Sigmoid colon (tissue), 7 donors: Measurements from ENCODE around the gene MEIOB. TPM values are rescaled to one million over a fixed set of nuclear protein-coding genes. Genes with fewer than 3 reads are reported as not detected.
"Not testable (repeated sequence)": the region's sequence is repeated elsewhere in the genome, so short reads cannot be mapped to it uniquely, and the experiment has no call there.

ENCODE experiments used
- DNase-seq: peaks from one replicate; pipeline ENCODE4 v3.0.0-alpha.2; 2019
- H3K27ac ChIP-seq, 4 donors: fragments of 200-600 bp; sonication (generic); one replicate each; pipeline ENCODE4 v1.5.1; 2016 to 2019; ENCODE audit warnings: mild to moderate bottlenecking in 1 of 4
- H3K27me3 ChIP-seq, 3 donors: fragments of 200-600 bp; sonication (generic); one replicate each; pipeline ENCODE4 v1.5.1; 2019; ENCODE audit warnings: mild to moderate bottlenecking in 1 of 3
- H3K36me3 ChIP-seq, 4 donors: fragments of 200-600 bp; sonication (generic); one replicate each; pipeline ENCODE4 v1.5.1; 2016 to 2019
- H3K4me1 ChIP-seq, 4 donors: fragments of 200-600 bp; sonication (generic); one replicate each; pipeline ENCODE4 v1.5.1; 2017 to 2019
- H3K4me3 ChIP-seq, 4 donors: fragments of 200-600 bp; sonication (generic); one replicate each; pipeline ENCODE4 v1.5.1; 2017 to 2019; ENCODE audit warnings: mild to moderate bottlenecking in 2 of 4, moderate library complexity in 1 of 4
- H3K9me3 ChIP-seq, 4 donors: fragments of 200-600 bp in 3 of 4; sonication (generic) in 3 of 4; one replicate each; pipeline versions ENCODE4 v1.5.1 to v1.6.1; 2013 to 2019
- EP300 ChIP-seq, 4 donors: sonication (generic); formaldehyde crosslinking; IDR thresholded peaks; one replicate each; pipeline ENCODE4 v1.6.1; 2017; ENCODE audit warnings: antibody characterized with exemption in 4 of 4
- POLR2A ChIP-seq, 2 donors: fragments of 450-650 bp; IDR thresholded peaks; one replicate each; pipeline ENCODE4 v1.6.1; 2016; ENCODE audit warnings: antibody characterized with exemption in 2 of 2, mild to moderate bottlenecking in 2 of 2, moderate library complexity in 2 of 2
- POLR2AphosphoS5 ChIP-seq, 4 donors: sonication (generic); formaldehyde crosslinking; IDR thresholded peaks; one replicate each; pipeline ENCODE4 v1.6.1; 2017; ENCODE audit warnings: antibody characterized with exemption in 4 of 4
- WGBS, 2 donors: extraction: QIAGEN DNeasy Blood & Tissue Kit; methylation state at CpG; one replicate each; pipeline ENCODE4 v1.1.7; 2013; 5-methylcytosine and 5-hydroxymethylcytosine counted together
- intact Hi-C: fragments of 100-400 bp; cut with DNase I; formaldehyde crosslinking; loops from one replicate; pipeline ENCODE4 v1.15.1; 2023
- polyA plus RNA-seq, 3 donors: library from polyadenylated mRNA; stranded (reverse); fragments of 200-250 nt; gene quantifications; one replicate each; pipeline ENCODE4 v1.2.3, GENCODE V29; 2013
- total RNA-seq, 4 donors: library from RNA; depleted of rRNA; stranded (reverse); fragments of >200 nt; gene quantifications; one replicate each; pipeline ENCODE4 v1.1.0, GENCODE V29; 2016
- TF ChIP-seq, protein P1 (sequence below), 4 experiments: fragments of 450-650 bp in 3 of 4; fragments of 200-600 bp in 1 of 4; IDR thresholded peaks; one replicate each; pipeline ENCODE4 v1.5.1; 2016 to 2019; ENCODE audit warnings: antibody characterized with exemption in 4 of 4, mild to moderate bottlenecking in 3 of 4, moderate library complexity in 2 of 4
- donor health status: healthy with polysubstance abuse.
- donor health status: Bipolar disorder and iron deficiency.
- donor health status: healthy.

Gene MEIOB
- total and polyA plus RNA-seq, 7 donors: 0.10 TPM; not detected in 6

- Histone ChIP-seq H3K9me3 (no peaks in the 10 kb centered on the region), H3K4me3 (no peak overlapping the region), H3K4me1 (no peaks in the 10 kb centered on the region), H3K27me3 (peaks cover 0 to 30% (median 9%) of the 10 kb centered on the region in 3 donors), H3K27ac (no peak overlapping the region), H3K36me3 (no peaks in the 10 kb centered on the region)
- no peak for DNase-seq
- intact Hi-C loops: no loop called here
- WGBS, 2 donors: 82 to 88% methylated on average over 5 of the region's 5 CpGs
- TF ChIP-seq, protein P1, sequence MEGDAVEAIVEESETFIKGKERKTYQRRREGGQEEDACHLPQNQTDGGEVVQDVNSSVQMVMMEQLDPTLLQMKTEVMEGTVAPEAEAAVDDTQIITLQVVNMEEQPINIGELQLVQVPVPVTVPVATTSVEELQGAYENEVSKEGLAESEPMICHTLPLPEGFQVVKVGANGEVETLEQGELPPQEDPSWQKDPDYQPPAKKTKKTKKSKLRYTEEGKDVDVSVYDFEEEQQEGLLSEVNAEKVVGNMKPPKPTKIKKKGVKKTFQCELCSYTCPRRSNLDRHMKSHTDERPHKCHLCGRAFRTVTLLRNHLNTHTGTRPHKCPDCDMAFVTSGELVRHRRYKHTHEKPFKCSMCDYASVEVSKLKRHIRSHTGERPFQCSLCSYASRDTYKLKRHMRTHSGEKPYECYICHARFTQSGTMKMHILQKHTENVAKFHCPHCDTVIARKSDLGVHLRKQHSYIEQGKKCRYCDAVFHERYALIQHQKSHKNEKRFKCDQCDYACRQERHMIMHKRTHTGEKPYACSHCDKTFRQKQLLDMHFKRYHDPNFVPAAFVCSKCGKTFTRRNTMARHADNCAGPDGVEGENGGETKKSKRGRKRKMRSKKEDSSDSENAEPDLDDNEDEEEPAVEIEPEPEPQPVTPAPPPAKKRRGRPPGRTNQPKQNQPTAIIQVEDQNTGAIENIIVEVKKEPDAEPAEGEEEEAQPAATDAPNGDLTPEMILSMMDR (IDR thresholded peaks at IDR 0.05): no peak
- TF ChIP-seq EP300 (IDR thresholded peaks at IDR 0.05): no peak
- no peak for TF ChIP-seq POLR2A (IDR thresholded peaks at IDR 0.05)
- no peak for TF ChIP-seq POLR2AphosphoS5 (IDR thresholded peaks at IDR 0.05)
These were observed 12.9 kb upstream of the MEIOB start for GRCh38 chr16:1884889-1885288.

DNA sequence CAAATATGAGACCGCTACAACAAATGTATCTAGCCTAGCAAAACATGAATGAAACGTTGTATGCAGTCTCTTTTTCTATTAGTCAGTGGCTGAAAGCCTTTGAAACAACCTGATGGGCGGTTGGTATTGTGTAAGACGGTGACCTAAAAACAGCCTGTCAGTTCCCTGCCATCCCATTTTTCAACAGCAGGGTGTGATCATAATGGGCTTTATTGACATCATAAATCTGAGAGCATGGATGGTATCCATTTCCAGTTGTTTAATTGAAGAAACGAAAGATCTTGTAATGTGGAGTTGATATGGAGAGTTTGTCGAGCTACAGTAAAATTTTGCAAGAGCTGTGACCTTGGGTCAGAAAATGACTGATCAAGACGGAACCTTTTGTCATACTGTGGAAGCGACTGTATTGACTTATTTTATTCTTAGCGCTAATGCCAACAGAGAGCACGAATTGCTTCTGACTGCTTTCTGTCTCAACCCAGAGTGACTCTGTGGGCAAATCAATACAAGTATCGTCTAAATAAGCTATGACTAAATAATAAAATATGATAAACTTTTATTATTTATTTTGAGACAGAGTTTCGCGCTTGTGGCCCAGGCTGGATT, 12.3 kb upstream of the MEIOB start:
- peaks cover 0 to 27% (median 11%) of the 10 kb centered on the region in 3 donors for H3K27me3 ChIP-seq
- H3K27ac ChIP-seq: no peak overlapping the region
- no peaks in the 10 kb centered on the region for H3K9me3 ChIP-seq
- H3K36me3 ChIP-seq: no peaks in the 10 kb centered on the region
- intact Hi-C loops: no loop called here
- DNase-seq: no peak
- H3K4me1 ChIP-seq: no peaks in the 10 kb centered on the region
- H3K4me3 ChIP-seq: no peak overlapping the region
- WGBS, 2 donors: 28 to 58% methylated on average over 13 of the region's 13 CpGs
- TF ChIP-seq, protein P1 (IDR thresholded peaks at IDR 0.05): peak in 1 of 4 experiments; percentile 41
- TF ChIP-seq POLR2A (IDR thresholded peaks at IDR 0.05): no peak

DNA sequence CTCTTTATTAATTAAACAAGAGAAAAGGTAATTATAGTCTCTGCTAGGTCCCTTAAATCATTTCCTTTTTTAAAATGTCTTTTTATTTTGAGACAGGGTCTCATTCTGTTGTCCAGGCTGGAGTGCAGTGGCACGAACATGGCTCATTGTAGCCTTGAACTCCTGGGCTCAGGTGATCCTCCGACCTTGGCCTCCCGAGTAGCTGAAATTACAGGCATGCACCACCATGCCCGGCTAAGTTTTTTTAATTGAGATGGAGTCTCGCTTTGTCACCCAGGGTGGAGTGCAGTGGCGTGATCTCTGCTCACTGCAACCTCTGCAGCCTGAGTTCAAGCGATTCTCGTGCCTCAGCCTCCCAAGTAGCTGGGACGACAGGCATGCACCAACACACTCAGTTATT, 9.2 kb upstream of the MEIOB start:
- H3K27me3 ChIP-seq: peaks cover 0 to 35% (median 15%) of the 10 kb centered on the region in 3 donors
- H3K27ac ChIP-seq, H3K4me3 ChIP-seq, intact Hi-C loops, H3K9me3 ChIP-seq, H3K4me1 ChIP-seq, H3K36me3 ChIP-seq: not testable (repeated sequence)
- peak; percentile 25 for DNase-seq
- 91 to 94% methylated on average over 9 of the region's 9 CpGs for WGBS, 2 donors

DNA sequence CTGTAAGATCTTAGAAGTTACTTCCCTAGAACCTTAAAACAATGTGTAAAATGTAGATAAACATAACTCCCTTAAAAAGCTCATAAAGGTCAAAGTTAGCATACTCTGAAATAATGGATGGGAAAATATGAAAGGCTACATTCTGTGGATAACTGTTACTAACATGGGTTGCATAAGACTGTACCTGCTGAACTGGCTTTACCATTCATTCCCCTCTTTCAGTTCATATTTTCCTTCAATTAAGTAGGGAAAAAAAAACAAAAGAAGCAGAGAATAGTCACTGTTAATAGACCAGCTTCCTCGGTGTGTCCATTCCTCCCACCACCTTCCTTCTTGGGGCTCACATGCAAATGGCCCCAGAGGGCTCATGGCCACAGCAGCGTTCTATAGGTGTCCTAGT, 7.5 kb upstream of the MEIOB start:
- Histone ChIP-seq H3K36me3 (no peaks in the 10 kb centered on the region), H3K27ac (no peak overlapping the region), H3K9me3 (no peaks in the 10 kb centered on the region), H3K4me3 (no peak overlapping the region), H3K4me1 (no peaks in the 10 kb centered on the region), H3K27me3 (peaks cover 0 to 42% (median 24%) of the 10 kb centered on the region in 3 donors)
- TF ChIP-seq POLR2AphosphoS5 (IDR thresholded peaks at IDR 0.05) (no peak), POLR2A (IDR thresholded peaks at IDR 0.05) (no peak), EP300 (IDR thresholded peaks at IDR 0.05) (no peak)
- TF ChIP-seq, protein P1 (IDR thresholded peaks at IDR 0.05): no peak
- intact Hi-C loops: no loop called here
- no peak for DNase-seq
- 59 to 83% methylated on average over 2 of the region's 2 CpGs for WGBS, 2 donors

- Histone ChIP-seq H3K4me1 (no peaks in the 10 kb centered on the region), H3K9me3 (no peaks in the 10 kb centered on the region), H3K36me3 (no peaks in the 10 kb centered on the region), H3K27ac (no peak overlapping the region), H3K4me3 (no peak overlapping the region), H3K27me3 (peaks cover 0 to 48% (median 25%) of the 10 kb centered on the region in 3 donors)
- intact Hi-C loops: no loop called here
- TF ChIP-seq EP300 (IDR thresholded peaks at IDR 0.05) (no peak), POLR2AphosphoS5 (IDR thresholded peaks at IDR 0.05) (no peak), POLR2A (IDR thresholded peaks at IDR 0.05) (no peak)
- TF ChIP-seq, protein P1 (IDR thresholded peaks at IDR 0.05): no peak
- DNase-seq: no peak
- 68 to 86% methylated on average over 5 of the region's 5 CpGs for WGBS, 2 donors
These were observed 6.3 kb upstream of the MEIOB start for GRCh38 chr16:1878256-1878655.
